DND-41 (cell line): ENCODE data around the gene RAD51B.

ENCODE experiments used
- ATAC-seq: fragments of 200-7000 bp; cut with Tn5 transposase; 3 replicates; pipeline ENCODE4 v1.9.1; 2021; ENCODE audit warnings: low read depth; ENCODE audit not compliant: insufficient read depth
- DNase-seq: peaks from one replicate; pipeline ENCODE4 v3.0.0-alpha.2; 2020
- H2AFZ ChIP-seq: 2 replicates; pipeline ENCODE4 v1.6.0; 2012; ENCODE audit warnings: low read depth, low read length
- H3K27ac ChIP-seq: 2 replicates; pipeline ENCODE4 v1.5.1; 2012; ENCODE audit warnings: low read length, inconsistent platforms
- H3K27me3 ChIP-seq: fragments of 200-600 bp; sonication (generic); 2 replicates; pipeline ENCODE4 v1.6.0; 2012; ENCODE audit warnings: low read length, mild to moderate bottlenecking, inconsistent platforms; ENCODE audit not compliant: insufficient read depth, poor library complexity
- H3K36me3 ChIP-seq: 2 replicates; pipeline ENCODE4 v1.5.1; 2012; ENCODE audit warnings: low read length, inconsistent platforms; ENCODE audit not compliant: insufficient read depth
- H3K4me1 ChIP-seq: 2 replicates; pipeline ENCODE4 v1.5.1; 2012; ENCODE audit warnings: mild to moderate bottlenecking, low read length; ENCODE audit not compliant: insufficient read depth
- H3K4me2 ChIP-seq: 2 replicates; pipeline ENCODE4 v1.6.0; 2012; ENCODE audit warnings: mild to moderate bottlenecking, moderate library complexity, low read length, inconsistent platforms; ENCODE audit not compliant: insufficient read depth
- H3K4me3 ChIP-seq, 2 experiments: fragments of 200-600 bp in 1 of 2; shearing (Covaris generic) in 1 of 2; 2 replicates each; pipeline ENCODE4 v1.5.1; 2012 to 2016; ENCODE audit warnings: inconsistent platforms in 2 of 2, low read length in 2 of 2, mild to moderate bottlenecking in 2 of 2, low read depth in 1 of 2, moderate library complexity in 1 of 2
- H3K79me2 ChIP-seq: 2 replicates; pipeline ENCODE4 v1.6.0; 2012; ENCODE audit warnings: low read length, inconsistent platforms; ENCODE audit not compliant: insufficient read depth
- H3K9ac ChIP-seq: 2 replicates; pipeline ENCODE4 v1.6.0; 2012; ENCODE audit warnings: low read depth, mild to moderate bottlenecking, inconsistent platforms, low read length, moderate library complexity
- H3K9me3 ChIP-seq: 2 replicates; pipeline ENCODE4 v1.5.1; 2012; ENCODE audit warnings: low read length, moderate library complexity, mild to moderate bottlenecking, inconsistent platforms; ENCODE audit not compliant: insufficient read depth, severe bottlenecking
- H4K20me1 ChIP-seq: 2 replicates; pipeline ENCODE4 v1.6.0; 2012; ENCODE audit warnings: low read length; ENCODE audit not compliant: insufficient read depth
- CTCF ChIP-seq: IDR thresholded peaks from 2 replicates; pipeline ENCODE4 v1.5.1; 2012; ENCODE audit warnings: borderline replicate concordance, low read length, moderate library complexity, mild to moderate bottlenecking; ENCODE audit not compliant: poor library complexity, severe bottlenecking; ENCODE audit errors: extremely low read depth
- EZH2 ChIP-seq: IDR thresholded peaks from 3 replicates; pipeline ENCODE4 v1.6.1; 2012; ENCODE audit warnings: borderline replicate concordance, low read depth, mild to moderate bottlenecking, moderate library complexity, low read length, inconsistent platforms; ENCODE audit not compliant: severe bottlenecking

The RAD51B gene

GRCh38 chr14:68702135-68702534 lies 882.6 kb downstream of the RAD51B start:
- no peaks in the 10 kb centered on the region for H4K20me1 ChIP-seq
- ATAC-seq (no peak), DNase-seq (no peak)
- H3K36me3 ChIP-seq, result no peaks in the 10 kb centered on the region
- no peaks in the 10 kb centered on the region for H3K79me2 ChIP-seq
- no peaks in the 10 kb centered on the region for H3K9me3 ChIP-seq
- no peaks in the 10 kb centered on the region for H3K27me3 ChIP-seq
- H3K4me1 ChIP-seq, result no peaks in the 10 kb centered on the region
- H3K9ac ChIP-seq, result no peak overlapping the region
- TF ChIP-seq CTCF (no peak), EZH2 (no peak)
- H3K4me3 ChIP-seq, result no peak overlapping the region
- H3K4me2 ChIP-seq, result no peak overlapping the region
- H3K27ac ChIP-seq, result no peak overlapping the region
- no peak overlapping the region for H2AFZ ChIP-seq

- Histone ChIP-seq H3K36me3 (no peaks in the 10 kb centered on the region), H2AFZ (no peak overlapping the region), H4K20me1 (no peaks in the 10 kb centered on the region), H3K79me2 (no peaks in the 10 kb centered on the region), H3K4me1 (no peaks in the 10 kb centered on the region), H3K9me3 (no peaks in the 10 kb centered on the region), H3K4me2 (no peak overlapping the region), H3K9ac (no peak overlapping the region), H3K4me3 (no peak overlapping the region), H3K27ac (no peak overlapping the region), H3K27me3 (no peaks in the 10 kb centered on the region)
- no peak for ATAC-seq
- TF ChIP-seq CTCF (no peak), EZH2 (no peak)
- DNase-seq, result no peak
These were observed 883.0 kb downstream of the RAD51B start for GRCh38 chr14:68702578-68702977.

- no peak overlapping the region for H3K27ac ChIP-seq
- H3K36me3 ChIP-seq, result no peaks in the 10 kb centered on the region
- no peak overlapping the region for H2AFZ ChIP-seq
- H3K9ac ChIP-seq, result no peak overlapping the region
- no peak for TF ChIP-seq CTCF
- TF ChIP-seq EZH2, result no peak
- no peak overlapping the region for H3K4me2 ChIP-seq
- DNase-seq, result no peak
- H3K4me1 ChIP-seq, result no peaks in the 10 kb centered on the region
- no peaks in the 10 kb centered on the region for H4K20me1 ChIP-seq
- no peaks in the 10 kb centered on the region for H3K79me2 ChIP-seq
- H3K27me3 ChIP-seq, result no peaks in the 10 kb centered on the region
- no peaks in the 10 kb centered on the region for H3K9me3 ChIP-seq
- peak; percentile 22; the same call in 1 of the 3 replicates for ATAC-seq
- no peak overlapping the region for H3K4me3 ChIP-seq
These were observed 883.5 kb downstream of the RAD51B start for GRCh38 chr14:68703093-68703492.
